Measurements from ENCODE around the gene UBASH3A. TPM values are rescaled to one million over a fixed set of nuclear protein-coding genes. Genes with fewer than 3 reads are reported as not detected.

UBASH3A gene
- total RNA-seq, 2 experiments from 2014 or later = not detected

- H3K4me3 ChIP-seq (ENCODE audit: low read depth, low read length, poor library complexity, severe bottlenecking) = no peak overlapping the region
- no peak overlapping the region for H3K4me2 ChIP-seq (ENCODE audit: low read length)
- DNase-seq (ENCODE audit: low spot score) = no peak
- H2AFZ ChIP-seq (ENCODE audit: low read length) = no peak overlapping the region
- TF ChIP-seq, protein P1, sequence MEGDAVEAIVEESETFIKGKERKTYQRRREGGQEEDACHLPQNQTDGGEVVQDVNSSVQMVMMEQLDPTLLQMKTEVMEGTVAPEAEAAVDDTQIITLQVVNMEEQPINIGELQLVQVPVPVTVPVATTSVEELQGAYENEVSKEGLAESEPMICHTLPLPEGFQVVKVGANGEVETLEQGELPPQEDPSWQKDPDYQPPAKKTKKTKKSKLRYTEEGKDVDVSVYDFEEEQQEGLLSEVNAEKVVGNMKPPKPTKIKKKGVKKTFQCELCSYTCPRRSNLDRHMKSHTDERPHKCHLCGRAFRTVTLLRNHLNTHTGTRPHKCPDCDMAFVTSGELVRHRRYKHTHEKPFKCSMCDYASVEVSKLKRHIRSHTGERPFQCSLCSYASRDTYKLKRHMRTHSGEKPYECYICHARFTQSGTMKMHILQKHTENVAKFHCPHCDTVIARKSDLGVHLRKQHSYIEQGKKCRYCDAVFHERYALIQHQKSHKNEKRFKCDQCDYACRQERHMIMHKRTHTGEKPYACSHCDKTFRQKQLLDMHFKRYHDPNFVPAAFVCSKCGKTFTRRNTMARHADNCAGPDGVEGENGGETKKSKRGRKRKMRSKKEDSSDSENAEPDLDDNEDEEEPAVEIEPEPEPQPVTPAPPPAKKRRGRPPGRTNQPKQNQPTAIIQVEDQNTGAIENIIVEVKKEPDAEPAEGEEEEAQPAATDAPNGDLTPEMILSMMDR (conservative IDR thresholded peaks at IDR 0.05; ENCODE audit: low read length) = no peak
- TF ChIP-seq EZH2phosphoT487 (IDR thresholded peaks at IDR 0.05; ENCODE audit: borderline replicate concordance, low read depth, low read length) = no peak
- H3K27ac ChIP-seq (ENCODE audit: low read depth, low read length, poor library complexity, severe bottlenecking) = no peak overlapping the region
- H3K4me1 ChIP-seq (ENCODE audit: insufficient read depth, low read length, poor library complexity, severe bottlenecking) = no peaks in the 10 kb centered on the region
- H3K9me3 ChIP-seq (ENCODE audit: low read length) = peaks cover 12% of the 10 kb centered on the region; the same call in 1 of the 2 replicates
- ChIA-PET POLR2A (interaction anchor here (0.5 kb wide), 1 partner anchor 355 kb away, joined by 3 read pairs; no protein-coding TSS in a partner anchor), CTCF (ENCODE audit: unreplicated experiment) (no interaction called here)
- BruUV-seq (replicated peaks) = no TSS peak
- H3K36me3 ChIP-seq (ENCODE audit: insufficient read depth, low read length) = no peaks in the 10 kb centered on the region
- H3K79me2 ChIP-seq (ENCODE audit: insufficient read depth, low read depth, low read length) = no peaks in the 10 kb centered on the region
- H4K20me1 ChIP-seq (ENCODE audit: insufficient read depth, low read length) = no peaks in the 10 kb centered on the region
- intact Hi-C loops (cut with micrococcal nuclease; ENCODE audit: unreplicated experiment) = no loop called here
- no peaks in the 10 kb centered on the region for H3K9me2 ChIP-seq (ENCODE audit: insufficient read depth, low read length)
Measured at GRCh38 chr21:42356650-42357049, 47.1 kb upstream of the UBASH3A start.

GRCh38 chr21:42357307-42357706 lies 46.4 kb upstream of the UBASH3A start:
- Histone ChIP-seq H3K4me1 (ENCODE audit: insufficient read depth, low read length, poor library complexity, severe bottlenecking) (peaks cover 4% of the 10 kb centered on the region), H3K79me2 (ENCODE audit: insufficient read depth, low read depth, low read length) (no peaks in the 10 kb centered on the region), H3K4me2 (ENCODE audit: low read length) (no peak overlapping the region), H2AFZ (ENCODE audit: low read length) (no peak overlapping the region), H3K9me3 (ENCODE audit: low read length) (peaks cover 12% of the 10 kb centered on the region; the same call in 1 of the 2 replicates), H4K20me1 (ENCODE audit: insufficient read depth, low read length) (no peaks in the 10 kb centered on the region), H3K36me3 (ENCODE audit: insufficient read depth, low read length) (no peaks in the 10 kb centered on the region), H3K4me3 (ENCODE audit: low read depth, low read length, poor library complexity, severe bottlenecking) (no peak overlapping the region), H3K9me2 (ENCODE audit: insufficient read depth, low read length) (no peaks in the 10 kb centered on the region), H3K27ac (ENCODE audit: low read depth, low read length, poor library complexity, severe bottlenecking) (no peak overlapping the region)
- BruUV-seq (replicated peaks) = no TSS peak
- CTCF ChIA-PET (ENCODE audit: unreplicated experiment) = no interaction called here
- POLR2A ChIA-PET = no interaction called here
- TF ChIP-seq EZH2phosphoT487 (IDR thresholded peaks at IDR 0.05; ENCODE audit: borderline replicate concordance, low read depth, low read length) = no peak
- TF ChIP-seq, protein P1 (conservative IDR thresholded peaks at IDR 0.05; ENCODE audit: low read length) = no peak
- DNase-seq (ENCODE audit: low spot score) = no peak
- intact Hi-C loops (cut with micrococcal nuclease; ENCODE audit: unreplicated experiment) = no loop called here

DNA sequence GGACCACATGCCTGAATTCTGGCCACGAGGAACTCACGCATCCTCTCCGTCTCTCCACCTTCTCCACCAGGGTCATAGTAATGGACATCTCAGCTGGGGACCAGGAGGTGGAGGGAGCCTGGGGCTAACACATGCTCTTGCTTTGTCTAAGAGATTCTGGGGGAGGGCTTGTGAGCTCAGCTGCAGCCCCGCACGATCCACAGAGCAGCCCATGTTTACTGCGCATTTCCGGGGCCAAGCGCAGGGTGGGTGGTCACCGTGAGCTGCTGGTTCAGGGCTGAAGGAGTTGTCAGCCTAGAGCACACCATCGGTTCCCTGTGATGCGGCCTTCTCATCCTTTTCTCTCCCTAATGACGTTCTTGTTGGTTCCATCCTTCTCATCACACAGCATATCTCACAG lies 45.4 kb upstream of the UBASH3A start:
- intact Hi-C loops (cut with micrococcal nuclease; ENCODE audit: unreplicated experiment) = no loop called here
- Histone ChIP-seq H3K9me2 (ENCODE audit: insufficient read depth, low read length) (no peaks in the 10 kb centered on the region), H4K20me1 (ENCODE audit: insufficient read depth, low read length) (no peaks in the 10 kb centered on the region), H3K9me3 (ENCODE audit: low read length) (peaks cover 12% of the 10 kb centered on the region; the same call in 1 of the 2 replicates), H3K4me3 (ENCODE audit: low read depth, low read length, poor library complexity, severe bottlenecking) (no peak overlapping the region), H3K4me1 (ENCODE audit: insufficient read depth, low read length, poor library complexity, severe bottlenecking) (peaks cover 13% of the 10 kb centered on the region), H3K27ac (ENCODE audit: low read depth, low read length, poor library complexity, severe bottlenecking) (no peak overlapping the region), H3K4me2 (ENCODE audit: low read length) (no peak overlapping the region), H3K79me2 (ENCODE audit: insufficient read depth, low read depth, low read length) (no peaks in the 10 kb centered on the region), H2AFZ (ENCODE audit: low read length) (no peak overlapping the region), H3K36me3 (ENCODE audit: insufficient read depth, low read length) (no peaks in the 10 kb centered on the region)
- BruUV-seq (replicated peaks) = no TSS peak
- DNase-seq (ENCODE audit: low spot score) = no peak
- ChIA-PET CTCF (ENCODE audit: unreplicated experiment) (no interaction called here), POLR2A (no interaction called here)
- TF ChIP-seq, protein P1 (conservative IDR thresholded peaks at IDR 0.05; ENCODE audit: low read length) = no peak
- TF ChIP-seq EZH2phosphoT487 (IDR thresholded peaks at IDR 0.05; ENCODE audit: borderline replicate concordance, low read depth, low read length) = no peak
